Suppressor macrophage treated with lipopolysaccharide for 1 hour (primary cell): ENCODE data around the gene IGSF3.

Experiments used
- DNase-seq, 3 donors: peaks; one replicate each; pipeline ENCODE4 v3.0.0-alpha.2; 2020 to 2022

Gene IGSF3

GRCh38 chr1:116667575-116668105 lies at the start of gene IGSF3:
Gene IGSF3 (minus strand): TSS chr1:116667733. CDS start chr1:116666326, 1,407 bp downstream.
- DNase-seq = peak; percentile 76 to 93 (median 84)

GRCh38 chr1:116717318-116717717 lies 49.8 kb upstream of the IGSF3 start:
- no peak for DNase-seq

- DNase-seq = no peak
Measured at GRCh38 chr1:116716391-116716790, 48.9 kb upstream of the IGSF3 start.

- DNase-seq = no peak
Measured at GRCh38 chr1:116713474-116713873, 45.9 kb upstream of the IGSF3 start.

- peak; percentile 24 to 43 (median 25) for DNase-seq
Measured at GRCh38 chr1:116712510-116712909, 45.0 kb upstream of the IGSF3 start.

GRCh38 chr1:116711263-116711840 lies 43.8 kb upstream of the IGSF3 start:
- DNase-seq = peak in 2 of 3 donors; percentile 15 to 17

GRCh38 chr1:116710420-116711262 lies 43.1 kb upstream of the IGSF3 start:
- no peak for DNase-seq

GRCh38 chr1:116709666-116710167 lies 42.2 kb upstream of the IGSF3 start:
- no peak for DNase-seq

GRCh38 chr1:116708255-116708900 lies 40.8 kb upstream of the IGSF3 start:
- DNase-seq = no peak

- no peak for DNase-seq
Measured at GRCh38 chr1:116706841-116707240, 39.3 kb upstream of the IGSF3 start.

GRCh38 chr1:116706123-116706522 lies 38.6 kb upstream of the IGSF3 start:
- no peak for DNase-seq

GRCh38 chr1:116704278-116704677 lies 36.7 kb upstream of the IGSF3 start:
- DNase-seq = no peak

GRCh38 chr1:116699605-116700004 lies 32.1 kb upstream of the IGSF3 start:
- DNase-seq = peak in 1 of 3 donors; percentile 16

GRCh38 chr1:116698244-116698595 lies 30.7 kb upstream of the IGSF3 start:
- no peak for DNase-seq

- peak; percentile 18 to 38 (median 34) for DNase-seq
Measured at GRCh38 chr1:116697548-116698243, 30.2 kb upstream of the IGSF3 start.

- no peak for DNase-seq
Measured at GRCh38 chr1:116694524-116694923, 27.0 kb upstream of the IGSF3 start.

GRCh38 chr1:116693759-116694480 lies 26.4 kb upstream of the IGSF3 start:
- DNase-seq = no peak

GRCh38 chr1:116692879-116693278 lies 25.3 kb upstream of the IGSF3 start:
- DNase-seq = no peak

- DNase-seq = no peak
Measured at GRCh38 chr1:116690849-116691406, 23.4 kb upstream of the IGSF3 start.

GRCh38 chr1:116690396-116690848 lies 22.9 kb upstream of the IGSF3 start:
- DNase-seq = no peak

GRCh38 chr1:116686723-116687352 lies 19.3 kb upstream of the IGSF3 start:
- no peak for DNase-seq
